NCI-H1436 (cell line): ENCODE measurements around the gene DENND1A.
A peak's percentile ranks its signal among the peaks of the same experiment; 100 is the strongest.

Experiments used
- DNase-seq: peaks from one replicate; lab custom pipeline; 2025; lab: John Stamatoyannopoulos, UW

The DENND1A gene

GRCh38 chr9:123686131-123686828 is 243.6 kb downstream of the DENND1A start:
- DNase-seq = no peak

- peak; percentile 90 for DNase-seq
These were observed 244.3 kb downstream of the DENND1A start for GRCh38 chr9:123685489-123686083.

DNA sequence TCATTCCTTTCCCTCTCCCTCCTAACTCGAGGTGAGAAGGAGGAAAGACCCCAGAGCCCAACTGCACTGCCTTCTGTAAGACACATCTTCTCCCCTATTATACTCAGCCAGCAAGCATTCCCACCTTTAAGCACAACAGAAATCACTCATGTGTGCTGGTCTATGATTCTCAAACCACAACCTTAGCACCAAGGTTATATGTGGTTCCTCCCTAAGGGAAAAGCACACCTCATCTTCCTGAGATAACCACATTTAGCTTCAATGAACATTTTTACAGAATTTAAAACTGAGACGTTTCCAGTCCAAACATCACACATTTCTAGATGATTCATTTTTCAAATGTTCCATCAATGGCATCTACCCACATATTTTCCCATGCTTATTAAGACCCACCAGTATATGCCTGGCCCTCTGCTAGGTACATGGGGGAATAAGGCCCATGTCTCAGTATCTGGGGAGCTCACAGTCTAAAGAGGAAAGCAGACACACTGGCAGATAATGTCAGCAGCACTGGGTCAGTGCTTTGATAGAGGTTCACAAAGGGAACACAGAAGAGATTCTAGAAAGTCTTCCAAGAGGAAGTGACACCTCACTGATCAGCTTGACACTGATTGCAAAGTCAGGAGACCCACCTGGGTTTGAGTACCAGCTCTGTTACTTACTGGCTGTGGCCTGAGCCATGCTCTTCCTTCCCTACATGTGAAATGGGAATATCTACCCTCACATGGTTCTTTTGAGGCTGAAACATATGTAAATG is 245.4 kb downstream of the DENND1A start:
- no peak for DNase-seq

GRCh38 chr9:123682746-123683145 is 247.2 kb downstream of the DENND1A start:
- no peak for DNase-seq

DNA sequence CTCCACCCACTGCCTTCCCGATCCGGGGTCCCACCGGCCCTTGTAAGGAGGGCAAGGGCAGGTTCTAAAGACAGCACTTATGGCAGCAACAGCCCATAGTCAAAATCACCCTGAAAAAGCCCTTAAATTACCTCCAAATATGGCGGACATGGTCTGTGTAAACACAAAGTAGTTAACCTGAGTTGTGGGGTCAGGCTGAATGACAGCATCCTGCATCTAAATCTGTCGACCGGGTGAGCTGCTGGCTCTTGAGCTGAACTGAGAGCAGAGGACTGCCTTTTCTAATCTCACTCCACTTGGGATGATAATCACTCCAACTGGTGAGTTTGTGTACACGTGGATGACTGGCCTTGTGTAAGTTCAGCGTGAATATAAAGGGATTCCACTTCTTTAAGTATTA is 249.6 kb downstream of the DENND1A start:
- no peak for DNase-seq

DNA sequence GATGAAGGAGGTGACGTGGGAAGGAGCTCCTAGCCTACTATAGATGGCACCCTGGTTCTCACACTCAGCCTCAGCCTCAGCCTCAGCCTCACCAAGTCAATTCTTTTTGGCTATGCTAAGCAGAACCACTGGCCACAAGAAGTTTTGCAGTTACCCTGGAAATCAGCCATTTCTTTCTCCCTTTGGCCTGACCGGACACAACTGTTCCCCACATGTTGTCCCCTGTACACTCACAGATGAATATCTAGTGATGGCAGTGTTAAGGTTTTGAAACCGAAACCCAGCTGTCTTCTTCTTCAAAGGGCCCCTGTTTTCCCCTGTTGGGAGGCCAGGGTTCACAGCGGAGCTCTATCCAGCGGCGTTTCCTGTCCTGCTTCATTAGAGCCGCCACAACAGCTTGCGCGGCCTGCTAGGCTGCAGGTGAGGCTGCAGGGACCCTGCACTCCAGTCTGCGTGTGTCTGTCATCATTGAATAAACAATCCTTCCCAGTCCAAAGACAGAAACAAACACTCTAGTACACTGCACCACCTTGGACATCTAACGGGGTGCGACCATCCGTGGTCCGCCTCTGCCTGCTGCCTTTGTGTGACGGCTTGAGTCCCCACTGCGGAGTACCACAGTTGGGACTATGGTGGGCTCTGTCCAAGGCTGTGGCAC is 250.5 kb downstream of the DENND1A start:
- no peak for DNase-seq

DNA sequence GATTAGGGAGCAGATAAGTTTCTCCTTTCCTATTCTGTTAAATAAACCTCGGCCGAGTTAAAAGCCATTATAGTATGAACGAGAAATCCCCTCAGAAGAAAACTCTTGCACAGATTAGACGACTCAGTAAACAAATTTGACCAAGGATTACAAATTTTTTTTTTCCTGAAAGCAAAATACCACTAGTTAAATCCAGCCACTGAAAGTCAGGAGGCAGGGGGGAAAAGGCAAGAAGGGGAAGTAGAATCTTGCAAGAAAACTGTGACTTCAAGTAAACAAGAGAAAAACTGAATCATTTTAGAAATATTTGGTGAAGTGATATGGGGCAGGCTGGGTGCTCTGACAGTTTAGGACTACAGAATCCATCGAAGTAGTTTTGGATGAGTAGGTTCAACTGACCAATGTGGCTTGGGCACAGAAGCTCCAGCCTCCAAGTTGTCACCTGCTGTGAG is 251.0 kb downstream of the DENND1A start:
- no peak for DNase-seq

DNA sequence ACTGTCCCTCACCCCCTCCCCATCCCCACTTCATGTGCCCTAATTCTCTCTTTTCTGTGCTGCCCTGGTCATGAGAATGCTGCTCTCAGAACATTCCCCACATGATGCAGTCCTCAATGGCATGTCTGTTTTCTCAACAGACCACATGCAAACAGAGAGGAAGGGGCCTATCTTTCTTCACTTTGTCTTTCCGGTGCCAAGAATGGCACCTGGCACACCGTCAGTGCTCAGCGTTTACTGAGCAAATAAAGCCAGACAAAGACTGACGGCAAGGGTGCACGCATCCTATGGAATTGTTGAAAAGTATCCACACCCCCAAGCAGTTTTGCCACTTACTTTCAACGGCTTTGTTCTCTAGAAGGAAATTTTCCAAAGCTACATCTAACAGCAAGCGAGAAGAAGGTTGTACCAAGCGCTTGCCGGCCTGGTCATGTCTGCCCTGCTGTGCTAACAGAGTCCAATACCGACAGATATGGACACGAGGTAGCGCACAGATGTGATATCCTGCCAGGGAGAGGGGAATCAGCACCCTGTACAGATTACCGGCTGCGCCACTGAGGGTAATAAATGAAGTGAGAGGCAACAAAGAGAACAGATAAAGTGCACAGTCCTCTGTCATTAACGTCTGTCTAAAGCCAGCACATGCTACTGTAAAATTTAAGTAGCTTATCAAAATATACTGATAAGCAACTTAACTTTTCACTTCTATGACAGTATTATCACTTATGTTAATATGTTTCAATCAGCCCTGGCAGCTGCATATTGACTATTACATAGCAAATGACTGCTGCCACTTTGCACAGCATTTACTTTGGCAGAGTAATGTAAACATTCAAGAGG is 251.7 kb downstream of the DENND1A start:
- DNase-seq = peak; percentile 69

GRCh38 chr9:123676869-123677268 is 253.1 kb downstream of the DENND1A start:
- DNase-seq = no peak

DNA sequence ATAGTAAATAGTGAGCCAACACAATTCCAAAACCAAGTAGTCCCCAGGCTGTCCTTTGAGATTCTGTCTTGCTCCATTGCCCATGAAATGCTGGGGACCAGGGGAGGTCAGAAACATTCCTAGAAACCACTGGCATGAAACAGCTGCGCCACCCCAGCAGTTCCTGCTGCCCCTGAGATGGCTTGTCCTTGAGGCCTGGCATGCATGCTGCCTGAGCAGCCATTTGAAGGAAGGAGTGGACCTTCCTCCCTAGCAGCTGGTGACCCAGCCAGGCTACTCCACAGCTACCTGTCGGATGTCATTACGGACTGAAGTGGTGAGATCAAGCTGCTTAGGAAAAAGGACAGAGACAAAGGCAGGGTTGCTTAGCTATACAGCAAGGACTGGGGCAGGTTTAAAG is 260.6 kb downstream of the DENND1A start:
- no peak for DNase-seq

DNA sequence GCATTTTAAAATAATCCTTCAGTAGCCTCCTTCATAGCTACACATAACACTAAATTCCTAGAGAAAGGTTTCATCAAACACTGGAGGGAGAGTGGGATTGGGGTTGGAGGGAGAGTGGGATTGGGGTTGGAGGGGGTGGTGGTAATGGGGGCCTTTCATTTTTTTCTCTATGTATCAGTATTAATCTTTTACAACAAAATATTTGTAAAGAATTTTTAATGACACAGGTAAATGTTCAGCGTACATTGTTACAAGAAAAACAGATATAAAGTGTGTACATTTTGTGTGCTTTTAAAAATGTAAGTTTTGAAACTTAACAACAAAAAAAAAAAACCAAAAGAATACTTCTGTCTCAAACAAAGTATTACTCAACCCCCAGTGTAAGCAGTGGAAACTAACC is 266.4 kb downstream of the DENND1A start:
- DNase-seq = no peak

GRCh38 chr9:123662057-123662776 is 267.7 kb downstream of the DENND1A start:
- no peak for DNase-seq

GRCh38 chr9:123660691-123661466 is 269.0 kb downstream of the DENND1A start:
- DNase-seq = no peak

- DNase-seq = no peak
These were observed 270.6 kb downstream of the DENND1A start for GRCh38 chr9:123659358-123659757.

- DNase-seq = no peak
These were observed 271.1 kb downstream of the DENND1A start for GRCh38 chr9:123658792-123659191.

DNA sequence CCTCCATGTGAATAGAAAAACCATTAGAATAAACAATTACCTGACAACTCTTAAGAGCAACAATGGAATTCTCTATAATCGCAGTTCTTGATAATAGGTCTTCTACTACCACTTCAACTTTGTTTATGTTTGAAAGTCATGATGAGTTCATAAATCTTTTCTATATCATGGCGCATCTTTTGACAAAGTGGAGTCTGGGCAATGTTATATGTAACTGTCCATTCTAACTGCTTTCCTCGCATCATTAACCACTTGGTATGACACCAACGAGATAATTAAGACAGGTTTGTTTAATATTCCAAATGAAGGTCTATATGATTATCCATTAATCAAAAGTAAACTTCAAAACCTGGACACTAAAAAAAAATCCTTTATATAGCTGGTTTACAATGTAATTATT is 272.0 kb downstream of the DENND1A start:
- no peak for DNase-seq

DNA sequence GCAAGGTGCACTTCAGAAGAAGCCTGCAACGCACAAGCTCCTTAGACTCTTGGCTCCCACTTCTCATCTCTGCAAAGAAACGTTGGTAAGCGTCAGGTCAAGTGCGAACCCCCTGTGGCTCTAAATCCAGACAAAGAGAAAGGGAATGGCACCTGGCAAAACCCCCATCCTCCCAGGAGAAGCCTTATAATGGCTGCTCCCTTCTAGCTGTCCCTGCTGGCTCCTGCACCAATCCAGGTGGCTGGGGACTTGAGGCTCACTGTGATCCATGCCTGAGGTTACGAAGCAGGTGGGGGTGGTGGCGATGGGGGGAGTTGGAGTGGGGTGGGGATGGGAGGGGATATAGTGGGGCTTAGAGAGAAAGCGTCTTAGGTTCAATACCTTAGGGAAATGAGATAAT is 272.8 kb downstream of the DENND1A start:
- DNase-seq = no peak

- DNase-seq = no peak
These were observed 273.4 kb downstream of the DENND1A start for GRCh38 chr9:123656565-123656964.

DNA sequence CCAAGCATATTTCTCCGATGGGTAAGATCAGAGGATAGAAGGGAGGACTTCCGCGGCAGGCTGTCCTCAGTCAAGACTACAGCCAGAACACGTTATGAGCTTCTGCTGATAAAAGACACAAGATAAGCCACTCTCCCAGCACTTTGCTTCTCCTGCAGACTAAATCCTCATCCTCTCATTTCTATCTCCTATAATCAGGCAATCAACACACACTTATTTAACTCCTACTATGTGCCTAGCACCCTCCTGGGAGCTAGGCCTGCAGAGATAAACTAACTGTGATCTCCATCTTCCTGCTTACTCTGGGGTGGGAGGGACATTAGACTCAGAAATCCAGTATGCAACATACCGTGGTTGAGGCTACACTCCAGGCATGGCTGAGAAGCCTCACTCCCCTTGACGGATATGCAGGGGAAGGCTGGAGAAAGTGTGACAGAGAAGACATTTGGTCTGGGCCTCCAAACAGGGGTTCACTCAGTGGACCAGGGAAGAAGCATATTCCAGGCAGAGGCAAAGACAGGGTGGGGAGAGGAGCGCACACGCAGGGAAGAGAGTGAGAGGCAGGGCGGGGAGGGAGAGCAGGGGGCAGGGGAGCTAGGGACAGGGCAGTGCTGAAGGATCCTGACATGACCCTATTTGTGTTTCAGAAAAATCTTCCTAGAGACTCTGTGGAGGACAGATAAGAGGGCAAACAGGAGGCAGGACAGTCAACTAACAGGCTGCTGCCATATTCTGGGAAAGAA is 274.1 kb downstream of the DENND1A start:
- no peak for DNase-seq
